Thyroid gland (tissue), 4 donors: ENCODE data around the gene FAM50B.

Source experiments
- CTCF ChIP-seq, 6 experiments: fragments of 200-600 bp in 3 of 6; fragments of 450-650 bp in 3 of 6; sonication (generic) in 3 of 6; IDR thresholded peaks; one replicate each; pipeline ENCODE4 v1.5.1; 2016 to 2019; ENCODE audit warnings: antibody characterized with exemption in 6 of 6, mild to moderate bottlenecking in 2 of 6, inconsistent platforms in 1 of 6, moderate library complexity in 1 of 6
- POLR2A ChIP-seq, 2 donors: fragments of 450-650 bp; IDR thresholded peaks; one replicate each; pipeline ENCODE4 v1.6.1; 2017; ENCODE audit warnings: antibody characterized with exemption in 2 of 2, mild to moderate bottlenecking in 2 of 2, moderate library complexity in 1 of 2

GRCh38 chr6:3884007-3884745 is 35.0 kb downstream of the FAM50B start:
- TF ChIP-seq CTCF (IDR thresholded peaks at IDR 0.05) = peak in 1 of 6 experiments; percentile 9
- TF ChIP-seq POLR2A (IDR thresholded peaks at IDR 0.05) = no peak
